GM19395 (cell line): ENCODE data around the gene SCP2D1.

ENCODE experiments used
- ATAC-seq: cut with Tn5 transposase; IDR thresholded peaks from one replicate; pipeline ENCODE4 v1.9.1; 2021; ENCODE audit warnings: mild to moderate bottlenecking, moderate library complexity; ENCODE audit not compliant: unreplicated experiment

SCP2D1 gene

GRCh38 chr20:18858816-18859215 is 45.2 kb downstream of the SCP2D1 start:
- ATAC-seq = no peak
